ENCODE measurements around the gene PCDHGA1.
A peak's percentile ranks its signal among the peaks of the same experiment; 100 is the strongest.
"Not testable (repeated sequence)": the region's sequence is repeated elsewhere in the genome, so short reads cannot be mapped to it uniquely, and the experiment has no call there.

The PCDHGA1 gene

GRCh38 chr5:141397756-141398551 lies 67.6 kb downstream of the PCDHGA1 start, which contains the start of gene PCDHGB5:
Gene PCDHGB5, plus strand, starts transcription at chr5:141397947. Its CDS starts 181 bp downstream, at chr5:141398128.
- not testable (repeated sequence) for H4K20me1 ChIP-seq (ENCODE audit: insufficient read depth); H3K4me1 ChIP-seq (ENCODE audit: low read depth, poor library complexity, severe bottlenecking); H3K36me3 ChIP-seq (ENCODE audit: insufficient read depth); H3K9ac ChIP-seq; H2AFZ ChIP-seq (ENCODE audit: low read depth); H3K4me3 ChIP-seq (IDR thresholded peaks at IDR 0.05; ENCODE audit: insufficient read depth, low read depth, low read length); H3K79me2 ChIP-seq (ENCODE audit: insufficient read depth, low read depth); H3K4me2 ChIP-seq; H3K27ac ChIP-seq; H3K27me3 ChIP-seq (ENCODE audit: insufficient read depth, low read depth)
- TF ChIP-seq CTCF (conservative IDR thresholded peaks at IDR 0.05; ENCODE audit: low read depth, low read length) = peak; percentile 47

- TF ChIP-seq CTCF (conservative IDR thresholded peaks at IDR 0.05; ENCODE audit: low read depth, low read length) = no peak
- Histone ChIP-seq H3K27me3 (ENCODE audit: insufficient read depth, low read depth) (no peaks in the 10 kb centered on the region), H3K9ac (no peak overlapping the region), H4K20me1 (ENCODE audit: insufficient read depth) (no peaks in the 10 kb centered on the region), H3K36me3 (ENCODE audit: insufficient read depth) (no peaks in the 10 kb centered on the region), H3K4me1 (ENCODE audit: low read depth, poor library complexity, severe bottlenecking) (no peaks in the 10 kb centered on the region), H3K27ac (no peak overlapping the region), H3K79me2 (ENCODE audit: insufficient read depth, low read depth) (no peaks in the 10 kb centered on the region), H2AFZ (ENCODE audit: low read depth) (no peak overlapping the region), H3K4me3 (IDR thresholded peaks at IDR 0.05; ENCODE audit: insufficient read depth, low read depth, low read length) (no peak overlapping the region), H3K4me2 (no peak overlapping the region)
Observed at GRCh38 chr5:141398608-141399007, 68.3 kb downstream of the PCDHGA1 start.

- TF ChIP-seq CTCF (conservative IDR thresholded peaks at IDR 0.05; ENCODE audit: low read depth, low read length) = no peak
- Histone ChIP-seq H3K27ac (no peak overlapping the region), H2AFZ (ENCODE audit: low read depth) (no peak overlapping the region), H4K20me1 (ENCODE audit: insufficient read depth) (no peaks in the 10 kb centered on the region), H3K27me3 (ENCODE audit: insufficient read depth, low read depth) (no peaks in the 10 kb centered on the region), H3K9ac (no peak overlapping the region), H3K4me1 (ENCODE audit: low read depth, poor library complexity, severe bottlenecking) (no peaks in the 10 kb centered on the region), H3K4me3 (IDR thresholded peaks at IDR 0.05; ENCODE audit: insufficient read depth, low read depth, low read length) (no peak overlapping the region), H3K36me3 (ENCODE audit: insufficient read depth) (no peaks in the 10 kb centered on the region), H3K79me2 (ENCODE audit: insufficient read depth, low read depth) (no peaks in the 10 kb centered on the region), H3K4me2 (no peak overlapping the region)
Observed at GRCh38 chr5:141399555-141400258, 69.4 kb downstream of the PCDHGA1 start.

GRCh38 chr5:141402553-141403243 lies 72.4 kb downstream of the PCDHGA1 start, which contains the start of gene PCDHGA9:
Gene PCDHGA9, plus strand, starts transcription at chr5:141402778. Its CDS starts 175 bp downstream, at chr5:141402953.
- H3K79me2 ChIP-seq (ENCODE audit: insufficient read depth, low read depth) = no peaks in the 10 kb centered on the region
- H3K4me2 ChIP-seq = no peak within 1 kb of the TSS
- no peaks in the 10 kb centered on the region for H4K20me1 ChIP-seq (ENCODE audit: insufficient read depth)
- no peak within 1 kb of the TSS for H3K9ac ChIP-seq
- no peaks in the 10 kb centered on the region for H3K27me3 ChIP-seq (ENCODE audit: insufficient read depth, low read depth)
- H3K27ac ChIP-seq = no peak within 1 kb of the TSS
- no peaks in the 10 kb centered on the region for H3K36me3 ChIP-seq (ENCODE audit: insufficient read depth)
- no peak within 1 kb of the TSS for H2AFZ ChIP-seq (ENCODE audit: low read depth)
- no peak for TF ChIP-seq CTCF (conservative IDR thresholded peaks at IDR 0.05; ENCODE audit: low read depth, low read length)
- H3K4me3 ChIP-seq (IDR thresholded peaks at IDR 0.05; ENCODE audit: insufficient read depth, low read depth, low read length) = no peak within 1 kb of the TSS
- no peaks in the 10 kb centered on the region for H3K4me1 ChIP-seq (ENCODE audit: low read depth, poor library complexity, severe bottlenecking)

Data from KMS-11 (cell line).